GM21367 (cell line): Measurements from ENCODE around the gene ORMDL1.
A peak's percentile ranks its signal among the peaks of the same experiment; 100 is the strongest.

ENCODE experiments used
- ATAC-seq: cut with Tn5 transposase; IDR thresholded peaks from one replicate; pipeline ENCODE4 v1.9.1; 2021; ENCODE audit not compliant: unreplicated experiment

The ORMDL1 gene

GRCh38 chr2:189783927-189784867 lies at the start of gene ORMDL1, which contains the start of gene PMS1:
Gene ORMDL1, minus strand, starts transcription at chr2:189784339. Its CDS starts 1,744 bp downstream, at chr2:189782595.
Gene PMS1, plus strand, starts transcription at chr2:189784450. Its CDS starts 7,360 bp downstream, at chr2:189791810.
- ATAC-seq: peak; percentile 92

DNA sequence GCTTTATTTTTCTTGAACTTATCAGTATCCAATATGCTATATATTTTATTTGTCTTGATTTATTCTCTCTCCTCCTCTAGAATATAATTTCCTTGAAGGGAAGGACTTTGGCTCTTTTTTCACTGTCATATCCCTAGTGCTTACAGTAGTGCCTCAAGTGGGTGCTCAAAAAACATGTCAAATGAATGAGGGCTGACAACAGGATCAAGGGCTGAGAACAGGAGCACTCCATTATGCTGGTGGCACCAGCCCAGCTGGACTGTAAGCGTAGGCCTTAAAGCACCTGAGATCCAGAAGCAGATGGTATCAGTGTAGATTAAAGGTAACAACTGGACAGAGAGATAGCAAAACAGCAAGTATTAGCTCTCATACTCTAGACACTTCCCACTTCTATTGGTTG lies 46.4 kb upstream of the ORMDL1 start:
- no peak for ATAC-seq

DNA sequence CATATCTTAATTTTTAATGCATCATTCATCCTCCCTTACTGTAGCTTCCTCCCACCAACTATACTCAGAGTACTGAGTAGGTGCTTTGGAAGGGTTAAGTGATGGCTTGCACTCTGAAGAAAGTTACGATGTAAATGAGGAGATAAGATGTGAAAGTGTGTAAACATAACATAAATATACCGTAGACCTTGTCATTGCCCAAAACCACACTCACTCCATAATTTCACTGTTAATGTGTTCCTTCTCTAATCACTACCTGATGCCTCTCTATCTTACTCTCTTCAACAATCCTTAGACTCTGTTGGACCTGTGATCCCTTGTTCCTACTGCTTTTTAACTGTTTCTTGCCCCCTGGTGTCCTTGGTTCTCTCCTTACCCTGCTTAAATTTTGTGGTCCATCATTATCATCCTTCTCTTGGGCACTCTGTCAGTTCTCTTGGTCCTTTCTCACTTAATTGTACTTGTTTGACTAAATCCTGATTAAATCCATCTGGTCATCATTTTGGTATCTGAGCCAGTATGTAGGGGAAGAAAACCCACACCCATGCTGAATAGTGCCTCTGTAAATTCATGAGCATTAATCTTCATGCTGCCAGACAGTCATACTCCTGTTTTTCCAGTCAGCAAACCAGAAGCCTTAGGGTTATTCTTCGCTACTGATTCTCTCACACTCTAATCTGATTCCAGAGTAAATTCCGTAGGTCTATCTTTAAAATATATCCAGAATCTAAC lies 45.1 kb upstream of the ORMDL1 start:
- no peak for ATAC-seq

DNA sequence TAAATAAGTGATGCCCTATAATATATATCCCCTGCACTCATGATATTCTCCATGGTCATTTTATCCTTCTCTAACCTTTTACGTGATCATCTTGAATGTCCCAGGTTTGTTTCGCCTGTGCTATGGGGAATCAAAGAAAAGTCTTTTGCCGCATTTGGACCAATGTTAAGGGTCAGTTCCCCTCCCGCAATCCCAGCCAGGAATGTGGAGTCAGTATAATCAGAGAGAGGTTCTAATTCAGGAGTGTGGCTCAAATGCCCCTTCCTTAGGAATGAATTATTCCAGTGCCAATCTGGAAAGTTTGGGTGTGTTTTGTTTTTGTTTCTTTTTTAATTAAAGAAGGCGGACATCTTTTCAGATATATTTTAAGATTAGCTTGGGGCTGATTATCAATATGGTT lies 41.9 kb upstream of the ORMDL1 start:
- no peak for ATAC-seq

DNA sequence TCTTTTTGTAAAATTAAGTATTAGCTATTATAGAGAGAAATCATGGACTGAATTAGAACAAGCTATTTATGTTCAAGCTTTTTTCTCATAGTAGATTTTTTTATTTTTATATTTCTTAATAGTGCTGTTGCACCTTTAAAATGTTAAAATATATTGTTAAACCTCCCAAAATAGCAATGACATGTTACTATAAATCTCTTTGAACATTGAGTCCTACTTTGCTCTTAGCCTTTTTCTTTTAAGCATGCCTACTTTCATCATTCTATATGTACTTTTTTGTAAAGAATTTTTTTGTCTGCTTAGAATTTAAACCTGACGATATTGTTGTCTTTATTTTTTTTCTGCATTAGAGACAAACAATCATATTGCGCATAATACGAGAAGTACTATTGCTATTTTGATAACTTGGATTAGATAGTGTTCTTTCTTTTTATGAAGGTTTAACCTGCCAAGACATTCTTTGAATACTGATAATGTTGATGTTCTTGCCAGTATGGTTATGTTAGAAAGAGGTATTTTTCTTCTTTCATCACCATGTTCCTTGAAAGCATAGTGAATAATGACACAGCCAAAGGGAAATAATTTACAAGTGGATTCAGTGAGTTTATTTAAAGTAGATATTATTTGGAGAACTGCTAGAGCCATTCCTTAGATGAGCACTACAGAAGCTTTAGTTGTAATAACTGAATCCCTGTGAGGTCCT lies 40.7 kb upstream of the ORMDL1 start:
- ATAC-seq: no peak

DNA sequence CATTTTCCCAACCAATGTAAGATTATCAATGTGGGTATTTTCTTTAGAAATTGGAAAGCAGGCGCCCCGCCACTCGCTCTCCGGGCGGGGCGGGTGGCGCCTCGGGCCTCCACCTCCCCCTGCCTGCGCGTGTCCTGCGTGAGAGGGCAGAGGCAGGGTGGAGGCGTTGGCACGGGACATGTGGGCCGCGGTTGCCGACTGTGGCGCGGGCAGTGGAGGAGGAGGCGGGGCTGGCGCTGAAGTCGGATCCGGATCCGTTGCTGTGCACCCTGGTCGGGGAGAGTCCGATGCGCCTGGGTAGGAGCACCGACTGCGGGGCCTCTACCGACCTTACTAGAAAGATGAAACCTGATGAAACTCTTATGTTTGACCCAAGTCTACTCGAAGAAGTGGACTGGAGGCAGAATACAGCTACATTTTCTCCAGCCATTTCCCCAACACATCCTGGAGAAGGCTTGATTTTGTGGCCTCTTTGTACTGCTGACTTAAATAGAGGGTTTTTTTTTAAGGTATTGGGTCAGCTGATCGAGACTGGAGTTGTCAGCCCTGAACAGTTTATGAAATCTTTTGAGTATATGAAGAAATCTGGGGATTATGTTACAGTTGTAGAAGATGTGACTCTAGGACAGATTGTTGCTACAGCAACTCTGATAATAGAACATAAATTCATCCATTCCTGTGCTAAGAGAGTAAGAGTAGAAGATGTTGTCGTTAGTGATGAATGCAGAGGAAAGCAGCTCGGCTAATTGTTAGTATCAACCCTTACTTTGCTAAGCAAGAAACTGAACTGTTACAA lies 38.0 kb upstream of the ORMDL1 start:
- ATAC-seq: no peak

GRCh38 chr2:189819297-189819704 lies 35.2 kb upstream of the ORMDL1 start:
- no peak for ATAC-seq

DNA sequence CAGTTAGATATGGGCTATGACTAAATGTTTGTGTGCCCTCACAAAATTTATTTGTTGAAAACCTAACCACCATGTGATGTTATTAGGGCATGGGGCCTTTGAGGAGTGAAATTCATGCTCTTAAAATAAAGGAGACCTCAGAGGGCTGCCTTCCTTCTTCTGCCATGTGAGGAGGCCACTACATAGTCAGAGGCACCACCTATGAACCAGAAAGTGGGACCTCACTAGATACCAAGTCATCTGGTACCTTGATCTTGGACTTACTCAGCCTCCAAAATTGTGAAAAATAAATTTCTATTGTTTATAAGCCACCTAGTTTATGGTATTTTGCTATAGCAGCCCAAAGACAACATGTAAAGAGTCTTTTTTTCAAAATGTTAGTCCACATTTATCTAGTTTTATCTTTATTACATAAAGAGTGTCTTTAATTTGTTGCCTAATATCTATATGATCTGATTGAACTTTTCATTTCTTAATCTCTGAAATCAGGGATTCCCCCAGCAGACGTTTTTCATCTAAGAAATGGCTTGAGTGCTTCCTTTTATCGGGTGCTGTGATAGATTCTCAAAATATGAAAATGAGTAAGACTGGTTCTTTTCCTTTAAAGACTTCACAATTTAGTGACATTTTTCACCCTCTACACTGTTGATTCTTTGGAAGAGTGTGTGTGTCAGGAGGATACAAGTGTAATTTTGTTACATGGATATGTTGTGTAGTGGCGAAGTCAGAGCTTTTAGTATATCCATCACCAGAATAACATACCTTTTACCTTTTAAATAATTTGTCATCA lies 34.3 kb upstream of the ORMDL1 start:
- no peak for ATAC-seq

DNA sequence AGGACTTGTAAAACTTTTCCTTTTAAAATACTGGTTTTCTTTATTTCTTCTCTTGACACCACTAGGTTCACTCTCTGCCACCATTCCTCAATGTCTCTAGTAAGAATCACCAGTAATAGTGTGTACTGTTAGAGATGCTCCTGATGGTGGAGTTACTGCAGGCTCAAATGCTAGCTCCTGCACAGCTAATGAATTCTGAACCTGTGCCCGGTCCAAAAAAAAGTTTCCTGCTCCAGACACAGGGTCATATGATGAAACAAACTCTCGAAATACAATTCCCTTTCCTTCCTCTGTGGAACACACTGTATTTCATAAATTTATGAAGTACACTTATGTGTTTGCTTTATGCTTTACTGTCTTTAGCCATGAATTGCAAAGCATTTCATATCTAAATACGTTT lies 19.3 kb upstream of the ORMDL1 start:
- no peak for ATAC-seq

- no peak for ATAC-seq
Measured at GRCh38 chr2:189802396-189802912, 18.3 kb upstream of the ORMDL1 start.

DNA sequence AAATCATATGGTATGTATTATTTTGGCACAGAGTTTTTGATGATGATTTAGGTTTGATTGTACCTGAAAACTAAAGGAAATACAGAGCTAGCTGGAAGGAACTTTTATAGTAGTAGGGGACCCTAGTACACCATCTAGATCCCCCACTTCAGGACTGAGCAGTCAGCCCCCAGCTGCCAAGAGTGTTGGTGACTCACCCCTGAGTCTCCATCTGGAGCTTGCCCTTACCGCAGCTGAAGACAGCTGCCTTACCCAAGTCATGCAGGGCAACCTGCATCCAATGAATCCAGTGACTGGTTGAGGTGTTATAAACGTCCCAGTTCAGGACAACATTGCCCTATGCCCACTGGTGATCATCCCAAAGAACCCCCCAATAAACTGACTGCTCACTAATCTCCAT lies 15.4 kb upstream of the ORMDL1 start:
- no peak for ATAC-seq

DNA sequence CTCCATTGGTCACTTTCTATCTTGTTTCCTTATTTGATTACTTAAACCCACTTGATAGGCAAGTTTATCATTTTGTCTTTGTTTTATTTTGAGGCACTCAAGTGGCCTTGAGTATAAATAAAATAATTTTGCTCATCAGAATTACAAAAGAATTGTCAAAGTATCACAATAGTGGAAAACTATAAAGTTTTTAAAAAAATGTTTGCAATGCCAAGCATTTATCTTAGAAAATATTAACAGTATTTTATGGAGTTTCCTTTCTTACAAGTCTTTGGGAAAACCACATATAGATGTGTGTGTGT lies 14.8 kb upstream of the ORMDL1 start:
- ATAC-seq: no peak

GRCh38 chr2:189798312-189799029 lies 14.3 kb upstream of the ORMDL1 start:
- ATAC-seq: peak; percentile 67

- ATAC-seq: no peak
Measured at GRCh38 chr2:189797902-189798301, 13.8 kb upstream of the ORMDL1 start.

DNA sequence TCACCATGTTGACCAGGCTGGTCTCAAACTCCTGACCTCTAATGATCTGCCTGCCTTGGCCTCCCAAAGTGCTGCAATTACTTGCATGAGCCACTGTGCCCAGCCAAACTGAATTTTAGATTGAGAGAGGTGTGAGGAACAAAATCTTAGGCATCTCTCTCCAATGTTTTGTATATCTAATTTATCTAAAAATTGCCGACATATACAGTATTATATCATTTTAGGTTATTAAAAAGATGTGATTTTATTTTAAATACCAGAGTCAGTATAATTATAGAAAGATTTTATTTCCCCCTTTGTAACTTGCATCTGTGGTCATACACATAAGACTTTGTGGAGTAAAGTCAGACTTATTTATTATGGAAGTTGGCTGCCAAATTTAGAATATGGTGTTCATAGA lies 10.2 kb upstream of the ORMDL1 start:
- ATAC-seq: no peak

DNA sequence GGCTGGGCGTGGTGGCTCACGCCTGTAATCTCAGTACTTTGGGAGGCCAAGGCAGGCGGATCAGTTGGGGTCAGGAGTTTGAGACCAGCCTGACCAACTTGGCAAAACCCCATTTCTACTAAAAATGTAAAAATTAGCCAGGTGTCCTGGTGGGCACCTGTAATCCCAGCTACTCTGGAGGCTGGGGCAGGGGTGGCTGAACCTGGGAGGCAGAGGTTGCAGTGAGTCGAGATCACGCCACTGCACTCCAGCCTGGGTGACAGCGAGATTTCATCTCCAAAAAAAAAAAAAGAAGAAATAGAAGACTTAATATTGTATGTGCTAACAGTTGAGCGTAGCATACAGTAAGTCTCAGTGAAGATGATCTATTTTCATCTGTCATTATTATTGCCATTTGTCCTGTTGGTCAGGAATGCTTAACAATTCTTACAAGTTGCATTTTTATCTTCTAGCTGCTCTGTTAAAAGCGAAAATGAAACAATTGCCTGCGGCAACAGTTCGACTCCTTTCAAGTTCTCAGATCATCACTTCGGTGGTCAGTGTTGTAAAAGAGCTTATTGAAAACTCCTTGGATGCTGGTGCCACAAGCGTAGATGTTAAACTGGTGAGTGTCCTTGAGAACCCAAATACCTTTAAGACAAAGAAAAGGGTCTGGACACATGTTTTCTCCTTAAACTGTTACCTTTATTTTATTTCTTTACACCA lies 7.4 kb upstream of the ORMDL1 start:
- no peak for ATAC-seq

DNA sequence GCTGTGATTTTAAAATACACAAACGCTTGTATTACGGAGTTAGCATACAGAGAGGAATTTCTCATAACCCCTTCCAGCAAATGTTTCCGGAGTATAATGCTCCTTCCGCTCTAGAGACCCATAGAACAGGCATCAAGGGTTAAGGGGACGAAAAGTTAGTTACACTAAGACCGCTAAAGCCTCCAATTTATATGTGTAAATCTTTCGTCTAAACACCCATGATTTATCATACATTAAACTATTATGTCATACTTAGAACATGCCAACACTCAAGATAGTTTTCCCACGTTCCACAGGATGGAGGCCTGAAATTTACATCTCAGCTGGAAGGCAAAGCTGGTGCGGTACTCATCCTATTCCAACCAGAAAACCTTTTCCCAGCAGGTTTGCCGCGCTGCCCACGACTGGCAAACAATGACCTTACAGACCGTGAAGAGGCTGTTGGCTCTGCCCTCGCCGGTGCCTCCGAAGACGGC lies 650 bp downstream of the ORMDL1 start:
- ATAC-seq: peak; percentile 16

GRCh38 chr2:189782221-189782671 lies 1.9 kb downstream of the ORMDL1 start:
- ATAC-seq: no peak
